NCI-H2196 treated with DMSO at 0.1 percent for 48 hours (cell line): ENCODE data around the gene FAM193B.
"Not testable (repeated sequence)": the region's sequence is repeated elsewhere in the genome, so short reads cannot be mapped to it uniquely, and the experiment has no call there.

Source experiments
- DNase-seq: peaks from one replicate; lab custom pipeline; 2025; ENCODE audit not compliant: unreplicated experiment; lab: John Stamatoyannopoulos, UW

The FAM193B gene

GRCh38 chr5:177578316-177578715 lies 24.0 kb upstream of the FAM193B start:
- no peak for DNase-seq

- no peak for DNase-seq
Measured at GRCh38 chr5:177576169-177576568, 21.8 kb upstream of the FAM193B start.

GRCh38 chr5:177575488-177575887 lies 21.1 kb upstream of the FAM193B start:
- no peak for DNase-seq

DNA sequence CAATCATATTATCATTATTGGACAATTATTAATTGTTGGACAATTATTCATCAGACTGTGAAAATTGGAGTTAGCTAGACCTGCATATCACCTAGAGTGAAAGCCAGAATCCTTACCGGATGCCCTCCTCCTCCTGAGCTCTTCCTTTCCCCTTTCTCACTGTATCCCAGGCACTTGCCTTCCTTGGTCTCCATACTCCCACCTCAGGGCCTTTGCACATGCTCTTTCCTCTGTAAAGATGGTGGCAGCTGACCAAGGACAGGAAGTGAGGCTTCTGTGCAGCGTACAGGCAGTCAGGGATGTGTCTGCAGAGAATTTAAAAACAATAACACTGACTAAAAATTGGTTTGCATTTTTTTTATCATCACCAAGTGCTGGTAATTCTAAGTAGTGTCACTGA lies 15.5 kb upstream of the FAM193B start:
- no peak for DNase-seq

DNA sequence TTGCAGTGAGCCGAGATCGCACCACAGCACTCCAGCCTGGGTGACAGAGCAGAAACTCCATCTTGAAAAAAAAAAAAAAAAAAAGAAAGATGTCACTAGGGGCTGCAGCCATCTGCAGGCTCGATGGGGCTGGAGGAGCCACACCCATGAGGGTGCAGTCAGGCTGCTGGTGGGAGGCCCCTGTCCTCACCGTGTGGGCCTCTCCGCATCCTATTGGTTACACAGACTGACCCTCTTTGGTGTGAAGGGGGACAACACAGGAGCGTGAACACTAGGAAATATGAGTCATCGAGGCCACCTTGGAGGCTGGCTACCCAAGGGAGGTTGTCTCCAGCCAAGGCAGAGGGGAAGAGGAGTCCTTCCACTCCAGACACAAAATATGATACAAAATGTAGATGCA lies 14.0 kb upstream of the FAM193B start:
- no peak for DNase-seq

- no peak for DNase-seq
Measured at GRCh38 chr5:177565046-177565445, 10.7 kb upstream of the FAM193B start.

DNA sequence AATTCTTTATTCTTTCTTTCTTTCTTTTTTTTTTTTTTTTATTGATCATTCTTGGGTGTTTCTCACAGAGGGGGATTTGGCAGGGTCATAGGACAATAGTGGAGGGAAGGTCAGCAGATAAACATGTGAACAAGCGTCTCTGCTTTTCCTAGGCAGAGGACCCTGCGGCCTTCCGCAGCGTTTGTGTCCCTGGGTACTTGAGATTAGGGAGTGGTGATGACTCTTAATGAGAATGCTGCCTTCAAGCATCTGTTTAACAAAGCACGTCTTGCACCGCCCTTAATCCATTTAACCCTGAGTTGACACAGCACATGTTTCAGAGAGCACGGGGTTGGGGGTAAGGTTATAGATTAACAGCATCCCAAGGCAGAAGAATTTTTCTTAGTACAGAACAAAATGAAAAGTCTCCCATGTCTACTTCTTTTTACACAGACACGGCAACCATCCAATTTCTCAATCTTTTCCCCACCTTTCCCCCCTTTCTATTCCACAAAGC lies 5.1 kb upstream of the FAM193B start:
- not testable (repeated sequence) for DNase-seq

- no peak for DNase-seq
Measured at GRCh38 chr5:177557796-177558195, 3.4 kb upstream of the FAM193B start.

- no peak for DNase-seq
Measured at GRCh38 chr5:177557041-177557647, 2.8 kb upstream of the FAM193B start.

GRCh38 chr5:177555665-177556064 lies 1.3 kb upstream of the FAM193B start:
- no peak for DNase-seq

GRCh38 chr5:177555228-177555627 lies 865 bp upstream of the FAM193B start:
- DNase-seq: no peak

DNA sequence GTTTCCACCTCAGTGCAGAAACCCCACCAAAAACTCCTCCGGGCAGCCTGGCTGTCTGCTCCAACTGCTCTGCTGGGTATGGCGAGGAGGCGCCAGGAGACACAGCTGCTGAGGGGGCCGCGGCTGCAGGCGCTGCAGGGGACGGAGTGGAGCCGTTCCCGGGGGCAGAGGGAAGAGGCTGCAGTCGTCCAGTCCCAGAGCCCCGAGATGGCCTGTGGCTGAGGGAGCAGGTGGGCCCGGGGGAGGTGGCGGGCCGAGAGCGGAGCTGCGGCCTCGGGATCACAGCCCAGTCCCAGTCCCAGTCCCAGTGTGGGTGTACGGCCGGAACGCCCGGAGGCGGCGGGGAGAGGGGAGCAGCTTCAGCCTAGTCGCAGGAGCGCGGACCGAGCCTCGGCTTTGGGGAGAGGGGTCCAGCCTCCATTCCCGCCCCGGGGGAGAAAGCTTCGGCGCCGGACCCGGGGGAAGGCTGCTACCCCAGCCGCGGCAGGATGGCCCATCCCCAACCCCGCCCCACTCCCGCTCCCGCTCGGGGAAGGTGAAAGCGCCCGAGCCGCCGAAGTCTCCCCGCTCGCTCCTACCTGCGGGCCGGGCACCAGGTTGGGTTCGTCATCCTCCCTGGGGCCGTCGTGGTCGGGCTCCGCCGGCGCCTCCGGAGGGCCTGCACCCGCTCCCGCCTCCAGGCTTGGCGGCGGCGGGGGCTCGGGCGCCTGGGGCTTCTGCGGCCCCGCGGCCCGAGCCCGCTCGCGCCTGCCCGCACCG lies 513 bp downstream of the FAM193B start:
- DNase-seq: no peak

DNA sequence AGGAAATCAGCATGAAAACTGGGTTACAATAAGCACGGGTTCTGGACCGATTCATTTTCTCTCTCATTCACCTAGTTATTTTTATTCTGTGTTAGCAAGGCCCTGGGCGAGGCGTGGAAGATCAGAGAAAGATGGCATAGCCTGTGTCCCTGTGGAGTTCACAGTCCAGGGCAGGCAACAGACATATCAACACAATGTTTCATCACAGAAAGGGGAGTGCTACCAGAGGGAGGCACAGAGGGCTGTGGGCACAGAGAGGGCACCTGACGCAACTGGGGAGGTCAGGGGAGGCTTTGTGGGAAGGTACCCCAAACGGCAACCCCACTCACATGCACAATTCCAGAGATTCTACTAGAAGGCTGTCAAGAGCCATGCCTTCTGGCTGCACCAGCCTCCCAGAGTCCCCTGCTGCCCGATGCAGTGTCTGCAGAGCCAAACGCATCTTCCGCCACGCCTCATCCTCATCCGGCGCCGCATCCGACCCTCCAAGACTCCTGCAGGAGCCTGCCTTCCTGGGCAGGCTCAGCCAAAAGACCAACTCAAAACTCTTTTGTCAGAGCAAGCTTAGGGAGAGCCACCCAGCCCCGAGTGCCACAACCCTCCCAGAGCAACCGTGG lies 1.4 kb downstream of the FAM193B start:
- no peak for DNase-seq

DNA sequence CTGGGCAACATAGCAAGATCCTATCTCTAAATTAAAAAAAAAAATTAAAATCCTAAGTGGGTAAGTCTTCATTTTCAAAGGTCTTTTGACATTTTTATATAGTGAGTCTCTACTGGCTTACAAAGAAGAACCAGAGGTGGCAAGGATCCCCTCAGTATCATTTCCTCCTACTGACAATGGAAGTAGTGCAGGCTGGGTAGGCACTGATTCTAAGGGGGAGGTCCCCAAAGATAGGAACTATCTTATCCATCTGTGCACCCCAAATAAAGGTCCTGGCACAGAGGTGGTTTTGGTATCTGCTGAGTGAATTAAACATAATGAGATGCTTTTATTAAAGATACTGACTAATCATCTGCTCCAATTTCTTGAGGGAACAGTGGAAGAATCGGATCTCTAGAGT lies 4.2 kb downstream of the FAM193B start:
- DNase-seq: no peak

DNA sequence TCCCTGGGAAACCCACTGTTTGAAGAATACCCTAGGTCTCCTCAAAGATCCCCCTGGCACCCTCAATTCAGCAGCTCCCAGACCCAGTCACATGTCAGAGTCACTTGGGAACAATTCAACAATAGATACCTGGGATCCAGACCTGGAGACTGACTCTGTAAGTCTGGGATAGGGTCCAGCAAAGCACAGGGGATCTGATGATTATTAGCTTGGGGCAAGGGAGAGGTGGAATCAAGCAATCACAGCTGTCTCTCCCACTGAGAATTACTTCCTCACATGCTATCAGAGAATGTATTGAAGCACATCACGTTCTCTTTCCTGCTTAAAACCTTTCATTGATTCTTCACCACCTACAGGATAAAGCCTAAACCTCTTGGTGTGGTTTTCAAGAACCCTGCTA lies 5.9 kb downstream of the FAM193B start:
- DNase-seq: no peak

GRCh38 chr5:177547736-177548135 lies 6.6 kb downstream of the FAM193B start:
- DNase-seq: no peak

GRCh38 chr5:177546258-177546741 lies 8.1 kb downstream of the FAM193B start:
- no peak for DNase-seq

GRCh38 chr5:177545487-177546257 lies 8.7 kb downstream of the FAM193B start:
- no peak for DNase-seq

DNA sequence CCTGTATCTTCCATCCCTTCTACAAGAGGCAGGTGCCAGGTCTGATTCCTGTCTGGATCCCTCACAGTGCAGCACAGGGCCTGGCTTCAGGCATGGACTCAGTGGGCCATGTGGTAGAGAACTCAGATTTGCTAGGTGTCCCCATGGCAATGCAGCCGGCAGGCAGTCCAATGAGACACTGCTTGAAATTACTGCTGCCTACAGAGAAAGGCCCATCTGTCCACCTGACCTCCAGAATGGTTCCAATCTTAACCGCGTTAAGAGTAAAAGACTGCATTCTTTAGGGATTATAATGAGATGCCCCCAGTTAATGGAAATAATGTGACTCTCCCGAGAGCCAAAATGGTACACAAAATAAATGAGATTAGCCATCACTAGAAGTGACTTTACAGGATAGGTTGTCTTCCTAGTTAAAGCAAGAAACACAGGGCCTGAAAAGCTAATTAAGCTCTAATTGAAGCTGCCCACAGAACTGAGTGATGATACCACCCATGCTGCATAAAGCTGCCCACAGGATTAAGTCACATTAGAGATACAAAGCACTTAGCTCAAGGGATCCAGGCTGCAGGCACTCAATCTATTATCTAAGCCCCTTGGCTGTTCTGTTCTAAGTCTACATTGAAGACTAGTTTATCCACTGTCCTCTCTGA lies 11.4 kb downstream of the FAM193B start:
- no peak for DNase-seq

- DNase-seq: peak; percentile 6
Measured at GRCh38 chr5:177540438-177540837, 13.9 kb downstream of the FAM193B start.

DNA sequence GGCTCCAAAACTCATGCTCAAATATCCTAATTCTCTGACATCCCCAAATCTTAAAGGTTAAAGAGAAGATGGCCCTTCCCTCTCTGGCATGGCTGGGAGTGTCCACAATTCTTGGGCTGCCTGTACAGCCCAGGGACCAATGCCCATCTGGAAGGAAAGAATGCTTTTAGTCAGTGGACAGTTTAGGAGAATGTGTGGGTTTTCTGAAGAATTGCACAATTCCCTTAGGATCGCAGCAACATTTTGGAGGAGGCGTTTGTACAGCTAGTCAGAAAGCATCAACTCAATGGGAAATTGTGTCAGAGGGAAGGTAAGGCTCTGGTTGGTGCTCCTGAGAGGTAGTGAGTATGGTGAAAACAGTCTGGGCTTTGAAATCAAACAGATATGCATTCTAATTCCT lies 15.0 kb downstream of the FAM193B start:
- no peak for DNase-seq
